NCI-H1105 (cell line): ENCODE data around the gene HSPE1.
"Not testable (repeated sequence)": the region's sequence is repeated elsewhere in the genome, so short reads cannot be mapped to it uniquely, and the experiment has no call there.

ENCODE experiments used
- DNase-seq: peaks from one replicate; lab custom pipeline; 2025; lab: John Stamatoyannopoulos, UW

HSPE1 gene

DNA sequence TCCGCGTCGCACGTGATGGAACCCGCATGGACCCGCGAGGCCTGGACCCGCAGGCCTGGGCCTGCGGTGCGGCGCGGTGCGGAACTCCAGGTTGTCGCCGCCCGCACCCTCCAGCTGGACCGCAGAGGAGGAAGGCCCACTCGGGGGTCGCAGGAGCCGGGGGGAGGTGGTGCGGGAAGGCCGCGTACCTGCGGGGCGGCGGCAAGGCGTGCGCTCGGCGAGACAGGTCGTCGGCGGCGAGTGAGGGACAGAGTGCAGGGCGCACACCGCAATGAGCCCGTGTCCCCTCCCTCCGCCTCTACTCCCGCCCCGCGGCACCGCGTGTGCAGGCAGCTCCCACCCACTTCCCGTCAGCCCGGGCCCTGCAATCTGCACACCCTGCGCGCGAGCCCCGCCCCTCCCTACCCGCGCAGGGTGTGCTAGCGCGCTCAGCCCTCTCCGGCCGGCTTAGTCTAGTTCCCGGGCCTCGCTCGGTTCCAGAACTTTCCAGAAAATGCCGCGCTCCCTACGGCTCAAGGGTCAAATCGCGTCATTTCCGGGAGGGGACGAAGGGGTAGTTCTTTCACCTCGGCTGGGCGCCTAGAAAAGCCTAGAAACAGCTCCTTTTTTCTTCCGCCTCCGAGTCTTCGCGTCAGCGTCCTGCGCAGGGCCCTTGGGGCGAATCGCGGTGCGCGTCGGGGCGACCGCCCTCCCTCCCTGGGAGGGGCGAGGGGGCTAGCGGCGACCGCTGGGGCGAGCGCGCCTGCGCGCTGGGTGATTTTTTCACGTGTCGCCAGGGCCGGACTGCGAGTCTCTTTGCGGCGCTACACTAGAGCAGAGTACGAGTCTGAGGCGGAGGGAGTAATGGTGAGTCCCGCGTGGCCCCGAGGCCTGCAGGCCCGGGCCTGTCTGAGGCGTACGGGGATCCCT is at the start of gene HSPE1, which contains the start of gene HSPD1:
Gene HSPE1, plus strand, starts transcription at position 786 of the 909 bp plus-strand sequence. Its CDS starts 58 bp downstream, at position 844.
Gene HSPD1, minus strand, starts transcription at position 247 of the 909 bp plus-strand sequence. CDS start 992 bp downstream, outside the sequence.
- DNase-seq = peak; percentile 98

DNA sequence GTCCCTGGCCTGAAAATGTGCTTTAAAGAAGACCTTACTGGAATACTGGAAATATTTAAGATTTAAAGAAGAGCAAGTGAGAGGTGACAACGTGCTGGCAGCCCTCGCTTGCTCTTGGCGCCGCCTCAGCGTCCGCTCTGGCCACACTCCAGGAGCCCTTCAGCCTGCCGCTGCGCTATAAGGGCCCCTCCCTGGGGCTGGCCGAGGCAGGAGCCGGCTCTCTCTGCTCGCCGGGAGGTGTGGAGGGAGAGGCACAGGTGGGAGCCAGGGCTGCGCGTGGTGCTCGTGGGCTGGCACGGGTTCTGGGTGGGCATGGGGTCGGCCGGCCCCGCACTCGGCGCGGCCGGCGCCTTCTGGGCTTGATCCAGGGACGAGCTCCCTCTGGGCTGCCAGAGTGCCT is 49.7 kb upstream of the HSPE1 start:
- DNase-seq = no peak

DNA sequence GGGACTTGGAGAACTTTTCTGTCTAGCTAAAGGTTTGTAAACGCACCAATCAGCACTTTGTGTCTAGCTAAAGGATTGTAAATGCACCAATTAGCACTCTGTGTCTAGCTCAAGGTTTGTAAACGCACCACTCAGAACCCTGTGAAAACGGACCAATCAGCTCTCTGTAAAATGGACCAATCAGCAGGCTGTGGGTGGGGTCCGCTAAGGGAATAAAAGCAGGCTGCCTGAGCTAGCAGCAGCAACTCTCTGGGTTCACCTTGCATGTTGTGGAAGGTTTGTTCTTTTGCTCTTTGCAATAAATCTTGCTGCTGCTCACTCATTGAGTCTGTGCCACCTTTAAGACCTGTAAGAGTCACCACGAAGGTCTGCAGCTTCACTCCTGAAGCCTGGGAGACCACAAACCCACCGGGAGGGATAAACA is 49.2 kb upstream of the HSPE1 start:
- not testable (repeated sequence) for DNase-seq

DNA sequence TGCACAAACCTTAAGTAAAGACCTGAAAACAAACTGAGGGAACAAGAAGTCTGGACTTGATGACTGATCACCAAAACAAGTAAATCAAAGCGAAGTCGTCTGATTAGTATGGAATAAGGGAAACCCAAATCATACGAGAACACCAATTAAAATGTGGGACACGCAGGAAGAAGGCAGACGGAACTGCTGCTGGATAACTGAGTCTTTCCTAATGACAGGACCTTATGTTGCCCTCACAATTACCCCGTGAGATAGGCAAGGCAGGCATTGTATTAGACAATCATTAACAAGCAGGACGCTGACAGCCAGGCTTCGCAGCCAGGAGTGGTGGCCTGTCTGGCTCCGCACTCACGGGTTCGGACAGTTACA is 47.4 kb upstream of the HSPE1 start:
- DNase-seq = no peak

DNA sequence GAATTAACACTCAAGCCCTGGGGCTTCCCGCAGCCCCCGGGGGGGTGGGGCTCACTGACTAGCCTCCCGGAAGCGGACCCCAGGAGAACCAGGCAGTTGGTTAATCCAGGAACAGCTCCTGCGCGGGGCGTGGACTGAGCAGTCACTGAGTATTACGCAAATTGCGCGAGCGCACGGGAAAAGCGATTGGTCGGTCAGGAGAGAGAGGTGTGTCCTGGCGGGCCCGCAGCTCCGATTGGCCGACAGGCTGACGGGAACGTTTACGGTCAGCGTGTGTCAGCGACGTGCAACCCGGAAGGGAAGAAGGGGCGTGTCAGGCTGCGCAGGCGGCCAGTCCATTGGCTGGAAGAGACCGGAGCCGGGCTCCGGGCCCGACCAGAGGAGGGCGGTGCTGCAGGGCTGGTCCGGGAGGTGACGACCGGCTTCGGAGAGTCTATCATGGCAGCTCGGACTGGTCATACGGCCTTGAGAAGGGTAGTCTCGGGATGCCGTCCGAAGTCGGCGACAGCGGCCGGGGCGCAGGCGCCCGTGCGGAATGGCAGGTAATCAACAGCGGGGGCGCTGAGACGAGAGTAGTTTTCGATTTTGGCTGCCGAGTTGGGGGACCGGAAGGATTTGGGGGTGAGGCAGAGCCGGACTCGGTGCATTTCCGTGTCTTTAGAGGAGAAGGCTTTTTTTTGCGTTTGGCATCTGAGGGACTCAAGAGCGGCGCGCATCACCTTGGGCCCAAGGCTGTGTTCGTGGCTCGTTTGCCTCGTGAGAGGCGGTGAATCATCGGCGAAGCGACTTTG is 46.9 kb upstream of the HSPE1 start, which contains the start of gene COQ10B:
Gene COQ10B, plus strand, starts transcription at position 430 of the 791 bp plus-strand sequence. Its CDS starts 9 bp downstream, at position 439.
- DNase-seq = peak; percentile 96

- DNase-seq = peak; percentile 16
Measured at GRCh38 chr2:197453914-197454398, 46.2 kb upstream of the HSPE1 start.

- no peak for DNase-seq
Measured at GRCh38 chr2:197454923-197455322, 45.3 kb upstream of the HSPE1 start.

GRCh38 chr2:197455428-197455827 is 44.8 kb upstream of the HSPE1 start:
- no peak for DNase-seq

DNA sequence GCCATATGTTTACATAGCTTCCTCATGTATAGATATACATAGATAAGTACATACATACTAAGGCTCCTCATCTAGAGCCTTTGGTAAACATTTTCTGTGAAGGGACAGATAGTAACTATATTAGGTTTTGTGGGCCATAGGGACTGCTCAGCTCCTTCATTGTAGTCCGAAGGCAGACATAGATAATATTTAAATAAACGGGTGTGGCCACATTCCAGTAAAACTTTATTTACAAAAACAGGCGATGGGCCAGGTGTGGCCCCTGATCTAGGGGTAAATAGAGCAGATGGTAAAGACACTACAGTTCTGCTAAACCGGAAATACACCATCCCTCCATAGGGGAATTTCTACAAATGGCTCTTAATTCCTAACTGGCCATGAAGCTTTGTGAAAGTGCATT is 39.5 kb upstream of the HSPE1 start:
- DNase-seq = no peak

GRCh38 chr2:197461057-197461456 is 39.1 kb upstream of the HSPE1 start:
- no peak for DNase-seq

DNA sequence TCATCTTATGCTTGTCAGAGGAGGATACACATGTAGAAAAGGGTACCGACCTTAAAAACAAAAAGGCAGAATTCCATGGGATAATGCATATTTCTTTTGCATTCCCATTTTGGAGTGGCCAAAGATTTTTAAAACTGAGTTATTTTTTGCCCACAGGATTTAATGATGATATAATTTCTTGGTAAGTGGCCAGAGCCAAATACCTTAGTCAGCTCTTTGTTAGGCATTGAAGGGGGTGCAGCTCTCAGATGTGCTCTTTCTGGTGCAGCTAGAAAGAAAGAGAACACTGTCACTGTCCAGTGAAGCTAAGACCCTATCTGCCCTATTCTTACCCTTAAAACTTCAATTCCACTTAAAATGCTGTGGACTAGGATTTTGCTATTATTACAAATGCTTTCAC is 36.0 kb upstream of the HSPE1 start:
- DNase-seq = no peak

DNA sequence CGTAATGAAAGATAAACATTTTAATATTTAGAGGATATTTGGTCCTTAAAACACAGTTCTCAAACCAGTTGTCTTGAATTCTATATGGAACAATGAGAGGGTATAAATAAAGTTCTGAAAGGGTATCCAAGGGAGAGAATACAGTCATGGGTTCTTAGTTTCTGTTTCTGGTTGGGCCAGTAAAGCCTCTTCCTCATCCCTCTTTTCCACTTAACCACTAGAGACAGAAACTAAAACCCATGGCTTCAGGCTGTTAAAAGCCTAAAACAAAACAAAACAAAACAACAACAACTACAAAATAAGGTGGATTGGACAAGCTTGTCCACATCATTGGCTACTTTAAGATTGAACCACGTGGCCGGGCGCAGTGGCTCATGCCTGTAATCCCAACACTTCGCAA is 28.0 kb upstream of the HSPE1 start:
- no peak for DNase-seq

- no peak for DNase-seq
Measured at GRCh38 chr2:197477797-197478196, 22.4 kb upstream of the HSPE1 start.

GRCh38 chr2:197480165-197481036 is 19.8 kb upstream of the HSPE1 start:
- no peak for DNase-seq

- not testable (repeated sequence) for DNase-seq
Measured at GRCh38 chr2:197484248-197484647, 15.9 kb upstream of the HSPE1 start.

- no peak for DNase-seq
Measured at GRCh38 chr2:197486175-197486574, 14.0 kb upstream of the HSPE1 start.

GRCh38 chr2:197487385-197487784 is 12.8 kb upstream of the HSPE1 start:
- DNase-seq = no peak

GRCh38 chr2:197495433-197496134 is 4.6 kb upstream of the HSPE1 start:
- DNase-seq = no peak

DNA sequence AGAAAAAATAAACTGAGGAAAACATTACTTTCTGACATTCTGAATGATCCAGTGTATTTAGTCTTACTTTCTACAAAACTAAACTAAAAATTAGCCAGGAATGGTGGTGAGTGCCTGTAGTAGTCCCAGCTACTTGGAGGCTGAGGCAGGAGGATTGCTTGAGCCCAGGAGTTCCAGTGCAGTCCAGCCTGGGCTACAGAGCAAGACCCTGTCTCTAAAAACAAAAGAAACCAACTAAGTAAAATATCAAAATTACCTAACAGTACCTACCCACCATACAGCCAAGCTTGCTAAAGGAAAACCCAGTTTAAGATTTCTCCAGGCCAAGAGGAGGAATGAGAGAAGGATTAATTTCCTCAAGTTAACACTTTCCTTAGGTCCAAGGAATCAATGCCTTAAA is 3.5 kb upstream of the HSPE1 start:
- no peak for DNase-seq

DNA sequence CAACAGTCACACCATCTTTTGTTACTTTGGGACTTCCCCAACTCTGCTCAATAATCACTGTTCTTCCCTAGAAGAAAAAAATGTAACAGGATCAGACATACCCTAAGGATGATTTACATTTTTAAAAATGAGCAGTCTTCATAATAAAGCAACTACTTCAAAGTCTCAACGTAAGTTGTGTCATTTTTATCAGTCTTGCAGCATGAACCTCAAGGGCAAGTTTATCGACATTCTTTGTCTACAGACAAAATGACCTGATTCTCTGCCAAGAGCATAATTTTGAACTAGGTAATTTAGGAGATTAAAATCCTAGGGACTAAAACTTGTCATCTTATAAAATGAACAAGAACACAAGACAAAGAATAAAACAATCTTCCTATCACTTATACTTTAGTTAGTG is 2.9 kb upstream of the HSPE1 start:
- DNase-seq = no peak
